IPS-18a (cell line): Measurements from ENCODE around the gene DAAM2.

Experiments
- H3K27ac ChIP-seq: one replicate; pipeline ENCODE4 v1.5.1; 2013; ENCODE audit warnings: low read length
- H3K27me3 ChIP-seq: one replicate; pipeline ENCODE4 v1.6.1; 2013; ENCODE audit warnings: mild to moderate bottlenecking, low read length; ENCODE audit not compliant: control insufficient read depth, insufficient read depth
- H3K36me3 ChIP-seq: one replicate; pipeline ENCODE4 v1.6.1; 2013; ENCODE audit warnings: low read depth, low read length; ENCODE audit not compliant: control insufficient read depth
- H3K4me1 ChIP-seq: one replicate; pipeline ENCODE4 v1.6.1; 2013; ENCODE audit warnings: low read depth, low read length; ENCODE audit not compliant: control insufficient read depth
- H3K4me3 ChIP-seq: one replicate; pipeline ENCODE4 v1.5.1; 2013; ENCODE audit warnings: low read length
- H3K9ac ChIP-seq: one replicate; pipeline ENCODE4 v1.6.1; 2013; ENCODE audit warnings: mild to moderate bottlenecking, low read length, moderate library complexity
- H3K9me3 ChIP-seq: one replicate; pipeline ENCODE4 v1.6.1; 2013; ENCODE audit warnings: low read depth, low read length; ENCODE audit not compliant: control insufficient read depth

Gene DAAM2

GRCh38 chr6:39853604-39854003, 61.4 kb downstream of the DAAM2 start:
- Histone ChIP-seq H3K9ac (no peak overlapping the region), H3K4me3 (no peak overlapping the region), H3K27ac (no peak overlapping the region), H3K9me3 (no peaks in the 10 kb centered on the region), H3K27me3 (no peaks in the 10 kb centered on the region), H3K4me1 (no peaks in the 10 kb centered on the region), H3K36me3 (no peaks in the 10 kb centered on the region)

GRCh38 chr6:39855356-39855995, 63.3 kb downstream of the DAAM2 start:
- H3K36me3 ChIP-seq, result no peaks in the 10 kb centered on the region
- no peaks in the 10 kb centered on the region for H3K9me3 ChIP-seq
- no peak overlapping the region for H3K9ac ChIP-seq
- H3K27me3 ChIP-seq, result no peaks in the 10 kb centered on the region
- H3K4me1 ChIP-seq, result no peaks in the 10 kb centered on the region
- H3K27ac ChIP-seq, result no peak overlapping the region
- H3K4me3 ChIP-seq, result no peak overlapping the region

GRCh38 chr6:39859025-39859424, 66.8 kb downstream of the DAAM2 start:
- Histone ChIP-seq H3K9ac (no peak overlapping the region), H3K27ac (no peak overlapping the region), H3K36me3 (no peaks in the 10 kb centered on the region), H3K9me3 (no peaks in the 10 kb centered on the region), H3K4me1 (no peaks in the 10 kb centered on the region), H3K27me3 (no peaks in the 10 kb centered on the region), H3K4me3 (no peak overlapping the region)

GRCh38 chr6:39861663-39862062, 69.5 kb downstream of the DAAM2 start:
- Histone ChIP-seq H3K4me1 (no peaks in the 10 kb centered on the region), H3K9ac (no peak overlapping the region), H3K4me3 (no peak overlapping the region)

GRCh38 chr6:39865011-39865888, 73.1 kb downstream of the DAAM2 start:
- no peaks in the 10 kb centered on the region for H3K27me3 ChIP-seq
- no peak overlapping the region for H3K27ac ChIP-seq
- H3K36me3 ChIP-seq, result no peaks in the 10 kb centered on the region
- H3K9me3 ChIP-seq, result no peaks in the 10 kb centered on the region
- H3K4me1 ChIP-seq, result peaks cover 8% of the 10 kb centered on the region
- H3K9ac ChIP-seq, result no peak overlapping the region
- H3K4me3 ChIP-seq, result no peak overlapping the region

More at GRCh38 chr6:39861663-39862062, 69.5 kb downstream of the DAAM2 start:
- Histone ChIP-seq H3K36me3 (no peaks in the 10 kb centered on the region), H3K27ac (no peak overlapping the region), H3K9me3 (no peaks in the 10 kb centered on the region), H3K27me3 (no peaks in the 10 kb centered on the region)

- Histone ChIP-seq H3K4me3 (no peak overlapping the region), H3K36me3 (no peaks in the 10 kb centered on the region), H3K9ac (no peak overlapping the region), H3K27ac (no peak overlapping the region), H3K4me1 (peaks cover 8% of the 10 kb centered on the region), H3K9me3 (no peaks in the 10 kb centered on the region), H3K27me3 (no peaks in the 10 kb centered on the region)
Measured at GRCh38 chr6:39867592-39867991, 75.4 kb downstream of the DAAM2 start.

GRCh38 chr6:39870950-39871349, 78.8 kb downstream of the DAAM2 start:
- Histone ChIP-seq H3K4me1 (peaks cover 8% of the 10 kb centered on the region), H3K27ac (no peak overlapping the region), H3K27me3 (no peaks in the 10 kb centered on the region), H3K4me3 (no peak overlapping the region), H3K9ac (no peak overlapping the region), H3K9me3 (no peaks in the 10 kb centered on the region), H3K36me3 (no peaks in the 10 kb centered on the region)

GRCh38 chr6:39873439-39873838, 81.3 kb downstream of the DAAM2 start:
- Histone ChIP-seq H3K36me3 (no peaks in the 10 kb centered on the region), H3K9ac (no peak overlapping the region), H3K9me3 (no peaks in the 10 kb centered on the region), H3K4me1 (no peaks in the 10 kb centered on the region), H3K27me3 (no peaks in the 10 kb centered on the region), H3K27ac (no peak overlapping the region), H3K4me3 (no peak overlapping the region)

GRCh38 chr6:39876111-39876510, 83.9 kb downstream of the DAAM2 start:
- Histone ChIP-seq H3K9me3 (no peaks in the 10 kb centered on the region), H3K9ac (no peak overlapping the region), H3K4me1 (no peaks in the 10 kb centered on the region), H3K27me3 (no peaks in the 10 kb centered on the region), H3K4me3 (no peak overlapping the region), H3K27ac (no peak overlapping the region), H3K36me3 (no peaks in the 10 kb centered on the region)

GRCh38 chr6:39876826-39877225, 84.7 kb downstream of the DAAM2 start:
- Histone ChIP-seq H3K36me3 (no peaks in the 10 kb centered on the region), H3K27me3 (no peaks in the 10 kb centered on the region)

GRCh38 chr6:39879535-39879934, 87.4 kb downstream of the DAAM2 start:
- Histone ChIP-seq H3K27me3 (no peaks in the 10 kb centered on the region), H3K4me1 (no peaks in the 10 kb centered on the region)

More at GRCh38 chr6:39876826-39877225, 84.7 kb downstream of the DAAM2 start:
- Histone ChIP-seq H3K27ac (no peak overlapping the region), H3K9ac (no peak overlapping the region), H3K4me1 (no peaks in the 10 kb centered on the region), H3K4me3 (no peak overlapping the region), H3K9me3 (no peaks in the 10 kb centered on the region)

GRCh38 chr6:39880594-39880993, 88.4 kb downstream of the DAAM2 start:
- Histone ChIP-seq H3K27me3 (no peaks in the 10 kb centered on the region), H3K9ac (no peak overlapping the region), H3K9me3 (no peaks in the 10 kb centered on the region), H3K36me3 (no peaks in the 10 kb centered on the region), H3K4me1 (no peaks in the 10 kb centered on the region), H3K27ac (no peak overlapping the region), H3K4me3 (no peak overlapping the region)

More at GRCh38 chr6:39879535-39879934, 87.4 kb downstream of the DAAM2 start:
- Histone ChIP-seq H3K9ac (no peak overlapping the region), H3K27ac (no peak overlapping the region), H3K9me3 (no peaks in the 10 kb centered on the region), H3K4me3 (no peak overlapping the region), H3K36me3 (no peaks in the 10 kb centered on the region)
